Activated naive CD8-positive, alpha-beta T cell treated with anti-CD3 and anti-CD28 coated beads for 36 hours (primary cell): Measurements from ENCODE around the gene STRN4. TPM values are rescaled to one million over a fixed set of nuclear protein-coding genes. Genes with fewer than 3 reads are reported as not detected.
"Not testable (repeated sequence)": the region's sequence is repeated elsewhere in the genome, so short reads cannot be mapped to it uniquely, and the experiment has no call there.

ENCODE experiments used
- DNase-seq: peaks from one replicate; pipeline ENCODE4 v3.0.0; 2021
- H3K27ac Mint-ChIP-seq: one replicate; pipeline ENCODE4 v1.8.0; 2022; ENCODE audit warnings: mild to moderate bottlenecking, moderate library complexity, mixed read lengths
- H3K27me3 Mint-ChIP-seq: one replicate; pipeline ENCODE4 v1.8.0; 2022; ENCODE audit warnings: mild to moderate bottlenecking, mixed read lengths
- H3K36me3 Mint-ChIP-seq: one replicate; pipeline ENCODE4 v1.8.0; 2021; ENCODE audit warnings: mild to moderate bottlenecking, mixed read lengths
- H3K4me1 Mint-ChIP-seq: one replicate; pipeline ENCODE4 v1.8.0; 2021; ENCODE audit warnings: mixed read lengths
- H3K4me3 Mint-ChIP-seq: one replicate; pipeline ENCODE4 v1.8.0; 2022; ENCODE audit warnings: mild to moderate bottlenecking, moderate library complexity, mixed read lengths
- H3K9me3 Mint-ChIP-seq: one replicate; pipeline ENCODE4 v1.8.0; 2022; ENCODE audit warnings: mixed read lengths
- total RNA-seq, 2 experiments: library from RNA; stranded (reverse); gene quantifications; one replicate each; pipeline ENCODE4 v1.2.3, GENCODE V29; 2021

The STRN4 gene
- total RNA-seq, 2 experiments from 2014 or later = 54.9 to 57.9 TPM

- H3K27me3 Mint-ChIP-seq = no peaks in the 10 kb centered on the region
- DNase-seq = peak; percentile 71
- H3K4me3 Mint-ChIP-seq = peak overlapping the region; percentile 95
- peak overlapping the region; percentile 94 for H3K27ac Mint-ChIP-seq
- peaks cover 26% of the 10 kb centered on the region for H3K36me3 Mint-ChIP-seq
- H3K4me1 Mint-ChIP-seq = peaks cover 38% of the 10 kb centered on the region
- no peaks in the 10 kb centered on the region for H3K9me3 Mint-ChIP-seq
These were observed 27.9 kb downstream of the STRN4 start for GRCh38 chr19:46718157-46718933.

DNA sequence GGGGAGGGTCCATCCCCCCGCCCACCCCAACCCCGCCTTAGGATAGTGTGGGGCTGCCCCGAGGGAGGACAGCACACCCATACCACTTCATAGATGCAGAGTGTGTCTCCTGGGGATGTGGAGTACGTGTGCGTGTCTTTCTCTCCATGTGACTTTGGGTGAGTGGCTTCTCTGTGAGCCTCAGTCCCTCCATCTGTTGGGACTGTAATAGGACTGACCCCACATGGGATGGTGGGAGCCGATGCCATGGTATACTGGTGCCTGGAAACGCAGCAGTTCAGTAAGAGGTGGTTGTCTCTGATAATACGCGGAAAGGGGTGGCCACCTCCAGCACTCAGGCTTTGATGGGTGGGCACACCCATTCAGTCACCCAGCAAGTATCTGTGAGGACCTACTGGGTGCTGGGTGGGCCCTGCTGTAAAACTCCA lies 28.5 kb downstream of the STRN4 start:
- H3K36me3 Mint-ChIP-seq = peaks cover 26% of the 10 kb centered on the region
- peak overlapping the region; percentile 94 for H3K27ac Mint-ChIP-seq
- H3K27me3 Mint-ChIP-seq = no peaks in the 10 kb centered on the region
- no peaks in the 10 kb centered on the region for H3K9me3 Mint-ChIP-seq
- no peak for DNase-seq
- H3K4me1 Mint-ChIP-seq = peaks cover 39% of the 10 kb centered on the region
- H3K4me3 Mint-ChIP-seq = peak overlapping the region; percentile 95

GRCh38 chr19:46717034-46717715 lies 29.1 kb downstream of the STRN4 start, which contains the start of gene PRKD2:
Gene PRKD2 (minus strand): TSS chr19:46717114. CDS start chr19:46716370, 744 bp downstream.
- DNase-seq = peak; percentile 92
- Mint-ChIP-seq H3K4me3 (peak within 1 kb of the TSS; percentile 95), H3K27ac (peak within 1 kb of the TSS; percentile 94), H3K9me3 (no peaks in the 10 kb centered on the region), H3K27me3 (no peaks in the 10 kb centered on the region), H3K4me1 (peaks cover 40% of the 10 kb centered on the region), H3K36me3 (peaks cover 25% of the 10 kb centered on the region)

GRCh38 chr19:46716672-46717033 lies 29.6 kb downstream of the STRN4 start:
- H3K27ac Mint-ChIP-seq = peak overlapping the region; percentile 94
- no peaks in the 10 kb centered on the region for H3K9me3 Mint-ChIP-seq
- H3K27me3 Mint-ChIP-seq = no peaks in the 10 kb centered on the region
- H3K4me1 Mint-ChIP-seq = peaks cover 36% of the 10 kb centered on the region
- H3K4me3 Mint-ChIP-seq = peak overlapping the region; percentile 95
- H3K36me3 Mint-ChIP-seq = peaks cover 21% of the 10 kb centered on the region
- DNase-seq = no peak

GRCh38 chr19:46715975-46716671 lies 30.1 kb downstream of the STRN4 start:
- Mint-ChIP-seq H3K27me3 (no peaks in the 10 kb centered on the region), H3K4me1 (peaks cover 36% of the 10 kb centered on the region), H3K9me3 (no peaks in the 10 kb centered on the region), H3K36me3 (peaks cover 18% of the 10 kb centered on the region), H3K4me3 (peak overlapping the region; percentile 95), H3K27ac (peak overlapping the region; percentile 94)
- DNase-seq = peak; percentile 31

DNA sequence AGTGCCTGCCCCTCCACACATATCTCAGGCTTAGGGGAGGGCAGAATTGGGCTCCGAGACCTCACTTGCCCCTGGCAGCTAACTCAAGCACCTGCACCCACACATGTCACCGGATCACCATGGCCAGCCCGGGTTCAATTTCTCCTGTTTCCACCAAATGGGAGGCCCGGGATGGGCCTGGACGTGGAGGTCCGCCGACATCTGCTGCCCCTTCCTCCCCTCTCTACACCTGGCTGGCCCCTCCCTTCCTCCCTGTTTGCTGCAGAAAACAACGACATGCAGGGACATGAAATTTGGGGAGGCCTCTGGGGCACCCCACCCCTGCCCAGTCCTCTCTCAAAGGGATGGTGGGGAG lies 30.7 kb downstream of the STRN4 start:
- Mint-ChIP-seq H3K4me1 (peaks cover 37% of the 10 kb centered on the region), H3K27me3 (no peaks in the 10 kb centered on the region), H3K9me3 (no peaks in the 10 kb centered on the region), H3K36me3 (peaks cover 22% of the 10 kb centered on the region), H3K27ac (peak overlapping the region; percentile 94), H3K4me3 (peak overlapping the region; percentile 95)
- DNase-seq = no peak

- no peaks in the 10 kb centered on the region for H3K9me3 Mint-ChIP-seq
- no peaks in the 10 kb centered on the region for H3K27me3 Mint-ChIP-seq
- peak; percentile 76 for DNase-seq
- H3K36me3 Mint-ChIP-seq = peaks cover 27% of the 10 kb centered on the region
- H3K4me3 Mint-ChIP-seq = peak overlapping the region; percentile 95
- peaks cover 35% of the 10 kb centered on the region for H3K4me1 Mint-ChIP-seq
- peak overlapping the region; percentile 94 for H3K27ac Mint-ChIP-seq
These were observed 31.7 kb downstream of the STRN4 start for GRCh38 chr19:46714444-46715106.

- Mint-ChIP-seq H3K4me3 (peak overlapping the region; percentile 95), H3K4me1 (peaks cover 28% of the 10 kb centered on the region), H3K9me3 (no peaks in the 10 kb centered on the region), H3K27me3 (no peaks in the 10 kb centered on the region), H3K27ac (peak overlapping the region; percentile 94), H3K36me3 (peaks cover 24% of the 10 kb centered on the region)
- peak; percentile 71 for DNase-seq
These were observed 32.3 kb downstream of the STRN4 start for GRCh38 chr19:46713781-46714443.

- H3K9me3 Mint-ChIP-seq, DNase-seq, H3K27me3 Mint-ChIP-seq: not testable (repeated sequence)
- Mint-ChIP-seq H3K4me3 (peak overlapping the region; percentile 95), H3K36me3 (peaks cover 22% of the 10 kb centered on the region), H3K27ac (peak overlapping the region; percentile 71), H3K4me1 (peaks cover 18% of the 10 kb centered on the region)
These were observed 33.4 kb downstream of the STRN4 start for GRCh38 chr19:46712768-46713338.

DNA sequence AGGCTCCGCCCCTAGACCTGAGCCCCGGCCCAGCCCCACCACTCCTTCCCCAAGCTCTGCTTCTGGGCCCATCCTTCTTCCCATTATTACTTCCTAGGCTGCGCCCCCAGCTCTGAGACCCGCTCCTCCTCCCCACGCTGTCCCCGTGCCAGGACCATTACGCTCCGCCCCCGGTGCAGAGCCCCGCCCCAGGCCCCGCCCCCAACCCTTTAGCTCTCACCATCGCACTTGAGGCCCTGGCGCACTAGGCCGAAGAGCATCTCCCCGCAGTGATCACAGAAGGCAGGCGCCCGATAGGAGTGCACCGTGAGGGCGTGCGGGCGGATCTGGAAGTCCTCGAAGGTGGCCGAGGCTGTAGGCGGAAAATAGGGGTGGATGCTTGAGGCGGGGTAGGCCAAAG lies 35.6 kb downstream of the STRN4 start:
- peaks cover 17% of the 10 kb centered on the region for H3K4me1 Mint-ChIP-seq
- no peak overlapping the region for H3K27ac Mint-ChIP-seq
- H3K27me3 Mint-ChIP-seq = no peaks in the 10 kb centered on the region
- DNase-seq = no peak
- no peaks in the 10 kb centered on the region for H3K9me3 Mint-ChIP-seq
- no peak overlapping the region for H3K4me3 Mint-ChIP-seq
- H3K36me3 Mint-ChIP-seq = peaks cover 25% of the 10 kb centered on the region

DNA sequence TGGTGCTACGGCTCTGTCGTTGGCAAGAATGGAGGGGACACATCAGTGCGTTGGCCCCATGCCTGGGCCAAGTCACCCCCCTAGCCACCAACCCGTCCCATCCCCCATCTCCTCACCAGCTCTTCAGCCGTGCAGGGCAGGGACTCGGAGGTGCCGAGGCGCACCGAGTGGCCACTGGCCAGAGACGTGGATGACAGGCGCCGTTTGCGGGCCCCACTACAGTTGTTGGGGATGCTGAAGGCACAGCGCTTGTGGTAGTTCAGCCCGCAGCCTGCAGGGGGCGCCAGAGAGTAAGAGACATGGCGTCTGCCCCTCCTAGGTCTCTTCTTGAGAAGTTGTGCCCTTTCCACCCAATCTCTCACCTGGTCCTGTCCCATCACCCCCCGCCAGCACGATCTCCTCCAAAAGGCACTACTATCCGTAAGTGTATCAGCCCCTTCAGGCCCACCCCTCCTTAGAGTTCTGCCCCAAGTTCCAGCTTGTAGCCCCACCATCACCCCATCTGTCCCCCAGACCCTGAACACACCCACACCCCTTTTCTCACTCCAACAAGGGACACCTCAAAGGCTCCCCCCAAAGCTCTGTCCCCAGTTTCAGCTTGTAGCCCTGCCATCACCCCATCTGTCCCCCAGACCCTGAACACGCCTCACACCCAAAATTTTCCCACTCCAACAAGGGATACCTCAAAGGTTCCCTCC lies 41.7 kb downstream of the STRN4 start:
- Mint-ChIP-seq H3K4me3 (no peak overlapping the region), H3K27me3 (no peaks in the 10 kb centered on the region), H3K4me1 (peaks cover 11% of the 10 kb centered on the region), H3K36me3 (peaks cover 24% of the 10 kb centered on the region), H3K27ac (peak overlapping the region; percentile 72), H3K9me3 (no peaks in the 10 kb centered on the region)
- DNase-seq = peak; percentile 79

- Mint-ChIP-seq H3K4me1 (peaks cover 9% of the 10 kb centered on the region), H3K4me3 (no peak overlapping the region), H3K36me3 (peaks cover 18% of the 10 kb centered on the region), H3K27me3 (no peaks in the 10 kb centered on the region), H3K27ac (no peak overlapping the region), H3K9me3 (no peaks in the 10 kb centered on the region)
- DNase-seq = no peak
These were observed 45.5 kb downstream of the STRN4 start for GRCh38 chr19:46700704-46701103.

DNA sequence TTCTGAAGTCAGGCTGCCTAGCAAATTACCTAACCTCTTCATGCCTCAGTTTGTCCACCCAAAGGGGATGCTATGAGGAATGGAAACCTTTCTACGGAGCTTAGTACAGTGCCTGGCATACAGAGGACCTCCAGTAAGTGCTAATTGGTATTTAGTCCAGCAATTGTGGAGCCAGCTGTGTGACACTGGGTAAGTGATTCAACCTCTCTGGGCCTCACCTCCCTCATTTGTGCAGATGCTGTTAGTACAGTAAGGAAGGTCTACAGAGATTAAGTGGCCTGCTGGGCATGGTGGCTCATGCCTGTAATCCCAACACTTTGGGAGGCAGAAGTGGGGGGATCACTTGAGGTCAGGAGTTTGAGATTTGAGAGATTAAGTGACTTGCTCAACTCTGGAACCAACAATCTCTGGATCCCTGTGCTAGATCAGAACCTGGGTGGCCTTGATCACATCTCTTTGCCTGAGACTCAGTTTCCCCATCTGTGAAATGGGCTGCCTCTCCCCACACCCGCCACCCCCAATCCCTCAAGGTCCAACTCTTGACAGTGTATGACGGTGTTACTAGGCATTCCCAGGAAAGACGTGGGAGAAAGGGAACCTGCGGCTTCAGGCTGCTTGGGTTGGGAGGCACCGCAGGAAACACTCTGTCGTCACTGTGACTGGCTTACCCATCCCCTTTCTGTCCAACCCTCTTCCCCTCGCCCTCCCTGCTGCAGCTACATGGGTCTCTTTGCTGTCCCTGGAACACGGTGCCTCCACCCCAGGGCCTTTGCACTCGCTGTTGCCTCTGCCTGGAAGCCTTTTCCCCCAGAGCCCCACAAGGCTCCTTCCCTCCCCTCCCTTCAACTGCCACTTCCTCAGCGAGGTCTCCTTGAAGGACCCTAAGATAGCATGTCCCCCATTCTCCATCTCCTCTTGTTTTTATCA lies 47.6 kb downstream of the STRN4 start:
- Mint-ChIP-seq H3K27ac (no peak overlapping the region), H3K27me3 (no peaks in the 10 kb centered on the region), H3K9me3 (no peaks in the 10 kb centered on the region), H3K4me3 (no peak overlapping the region), H3K36me3 (peaks cover 16% of the 10 kb centered on the region), H3K4me1 (no peaks in the 10 kb centered on the region)
- DNase-seq = no peak
